HepG2 (cell line): ENCODE results near the gene ENDOU. TPM values are rescaled to one million over a fixed set of nuclear protein-coding genes. Genes with fewer than 3 reads are reported as not detected.

ENCODE experiments used
- DZIP1 ChIP-seq: sonication (generic); formaldehyde crosslinking; IDR thresholded peaks from 2 replicates; pipeline ENCODE4 v1.5.0; 2020; ENCODE audit warnings: mild to moderate bottlenecking, missing genetic modification reagents
- HNRNPL ChIP-seq: fragments of 200-400 bp; formaldehyde crosslinking; IDR thresholded peaks from 2 replicates; pipeline ENCODE4 v1.6.1; 2017; ENCODE audit warnings: mild to moderate bottlenecking, low read depth, low read length
- MBD4 ChIP-seq: IDR thresholded peaks from 2 replicates; pipeline ENCODE4 v1.6.1; 2012; ENCODE audit warnings: low read length, inconsistent platforms, borderline replicate concordance
- MED13 ChIP-seq: sonication (generic); formaldehyde crosslinking; IDR thresholded peaks from 2 replicates; pipeline ENCODE4 v1.5.0; 2020; ENCODE audit warnings: missing genetic modification reagents
- NBN ChIP-seq: fragments of 450-650 bp; conservative IDR thresholded peaks from 2 replicates; pipeline ENCODE4 v1.6.1; 2017
- NFE2 ChIP-seq: sonication (generic); formaldehyde crosslinking; IDR thresholded peaks from 2 replicates; pipeline ENCODE4 v1.4.0; 2020; ENCODE audit warnings: missing genetic modification reagents
- RCOR2 ChIP-seq: IDR thresholded peaks from 2 replicates; pipeline ENCODE4 v1.6.1; 2016; ENCODE audit warnings: missing biosample characterization, missing genetic modification reagents
- ZBTB46 ChIP-seq: sonication (generic); formaldehyde crosslinking; IDR thresholded peaks from 2 replicates; pipeline ENCODE4 v1.4.0; 2020; ENCODE audit warnings: mild to moderate bottlenecking, missing genetic modification reagents, borderline replicate concordance
- ZFYVE20 ChIP-seq: sonication (generic); formaldehyde crosslinking; IDR thresholded peaks from 2 replicates; pipeline ENCODE4 v1.8.0; 2023; ENCODE audit warnings: low read depth, mild to moderate bottlenecking, moderate library complexity, missing genetic modification reagents, borderline replicate concordance
- ZHX1 ChIP-seq: sonication (generic); formaldehyde crosslinking; IDR thresholded peaks from 2 replicates; pipeline ENCODE4 v1.8.1; 2022; ENCODE audit warnings: low read depth, mild to moderate bottlenecking, missing genetic modification reagents
- ZKSCAN1 ChIP-seq: fragments of 150-350 bp; IDR thresholded peaks from 2 replicates; pipeline ENCODE4 v1.6.1; 2014; ENCODE audit warnings: low read length
- ZNF251 ChIP-seq: sonication (generic); formaldehyde crosslinking; IDR thresholded peaks from 2 replicates; pipeline ENCODE4 v1.9.0; 2021; ENCODE audit warnings: mild to moderate bottlenecking, missing genetic modification reagents
- ZNF605 ChIP-seq: sonication (generic); formaldehyde crosslinking; IDR thresholded peaks from 2 replicates; pipeline ENCODE4 v1.8.0; 2022; ENCODE audit warnings: mild to moderate bottlenecking, missing genetic modification reagents
- ZNF703 ChIP-seq: sonication (generic); formaldehyde crosslinking; IDR thresholded peaks from 2 replicates; pipeline ENCODE4 v1.5.1; 2020; ENCODE audit warnings: missing genetic modification reagents, mild to moderate bottlenecking, moderate library complexity, borderline replicate concordance
- ZSCAN12 ChIP-seq: sonication (generic); formaldehyde crosslinking; IDR thresholded peaks from 2 replicates; pipeline ENCODE4 v1.9.0; 2021; ENCODE audit warnings: mild to moderate bottlenecking, missing genetic modification reagents
- polyA plus RNA-seq, 8 experiments: library from polyadenylated mRNA; depleted of rRNA in 3 of 8; stranded (reverse) in 7 of 8; unstranded in 1 of 8; fragments of >200 nt; fragmentation: Illumina TruSeq in 4 of 8; extraction: Trizol in 4 of 8; gene quantifications; 2 replicates each; pipeline versions ENCODE4 v1.2.1 to v1.2.3, GENCODE V29; 2011 to 2016; ENCODE audit warnings: low read depth in 4 of 8, missing spikeins in 1 of 8, mixed read lengths in 1 of 8; ENCODE audit not compliant: insufficient read depth in 1 of 8
- total RNA-seq, 5 experiments: library from RNA; depleted of rRNA; stranded (reverse); fragments of >200 nt; fragmentation: Illumina TruSeq; extraction: Trizol; gene quantifications; 2 replicates each; pipeline ENCODE4 v1.2.3, GENCODE V29; 2016; ENCODE audit warnings: low read depth in 1 of 5
- TF ChIP-seq, protein P1 (sequence below): sonication (generic); formaldehyde crosslinking; IDR thresholded peaks from 2 replicates; pipeline ENCODE4 v1.4.0; 2020; ENCODE audit warnings: mild to moderate bottlenecking, missing genetic modification reagents
- TF ChIP-seq, protein P2 (sequence below): sonication (generic); formaldehyde crosslinking; IDR thresholded peaks from 2 replicates; pipeline ENCODE4 v1.4.0; 2020; ENCODE audit warnings: low read depth, mild to moderate bottlenecking, missing genetic modification reagents

ENDOU gene
- total and polyA plus RNA-seq, 2 of the 13 experiments (the other 11 are each of a cell fraction or from before 2014, with no cell fraction given): not detected

DNA sequence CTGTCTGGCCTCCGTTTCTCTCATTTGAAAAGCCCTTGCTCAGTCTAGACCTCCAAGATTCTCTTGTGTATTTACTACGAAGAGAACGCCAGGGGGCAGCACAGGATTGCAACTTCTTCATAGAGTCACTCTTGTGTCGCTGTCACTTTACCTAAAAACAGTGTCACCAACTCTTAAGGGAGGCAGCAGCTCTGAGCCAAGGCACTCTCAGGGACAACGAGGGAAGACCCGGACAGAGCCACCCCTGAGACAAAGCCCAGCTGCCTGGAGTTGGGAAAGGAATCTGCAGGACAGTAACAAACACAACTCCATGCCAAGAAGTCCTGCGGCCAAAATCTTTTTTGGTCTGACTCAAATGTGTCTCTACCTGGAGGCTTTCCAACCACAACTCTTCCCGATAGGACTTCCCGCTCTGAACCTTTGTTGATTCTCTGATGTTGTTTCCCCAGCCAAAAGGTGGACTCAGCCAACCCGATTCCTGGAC is 9.9 kb downstream of the ENDOU start (continued):
- no peak for TF ChIP-seq ZHX1 (CRISPR knock-in tag)
- TF ChIP-seq NBN: no peak
- TF ChIP-seq ZSCAN12 (CRISPR knock-in tag): no peak
- TF ChIP-seq ZNF251 (CRISPR knock-in tag): no peak
- no peak for TF ChIP-seq HNRNPL
- TF ChIP-seq DZIP1 (CRISPR knock-in tag): no peak
- TF ChIP-seq ZBTB46: no peak
- TF ChIP-seq NFE2: no peak
- no peak for TF ChIP-seq MBD4
- TF ChIP-seq ZNF605 (CRISPR knock-in tag): no peak
- no peak for TF ChIP-seq RCOR2 (CRISPR knock-in tag)
- TF ChIP-seq, protein P1, sequence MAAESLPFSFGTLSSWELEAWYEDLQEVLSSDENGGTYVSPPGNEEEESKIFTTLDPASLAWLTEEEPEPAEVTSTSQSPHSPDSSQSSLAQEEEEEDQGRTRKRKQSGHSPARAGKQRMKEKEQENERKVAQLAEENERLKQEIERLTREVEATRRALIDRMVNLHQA (CRISPR knock-in tag): no peak
- TF ChIP-seq ZFYVE20 (CRISPR knock-in tag): no peak
- TF ChIP-seq MED13 (CRISPR knock-in tag): no peak
- 0 out of 2 replicates have a peak, but pooled peaks have one; percentile 41 for TF ChIP-seq ZKSCAN1
- no peak for TF ChIP-seq ZNF703
- TF ChIP-seq, protein P2, sequence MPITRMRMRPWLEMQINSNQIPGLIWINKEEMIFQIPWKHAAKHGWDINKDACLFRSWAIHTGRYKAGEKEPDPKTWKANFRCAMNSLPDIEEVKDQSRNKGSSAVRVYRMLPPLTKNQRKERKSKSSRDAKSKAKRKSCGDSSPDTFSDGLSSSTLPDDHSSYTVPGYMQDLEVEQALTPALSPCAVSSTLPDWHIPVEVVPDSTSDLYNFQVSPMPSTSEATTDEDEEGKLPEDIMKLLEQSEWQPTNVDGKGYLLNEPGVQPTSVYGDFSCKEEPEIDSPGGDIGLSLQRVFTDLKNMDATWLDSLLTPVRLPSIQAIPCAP: no peak
